ENCODE results near the gene SMC1B.
"Not testable (repeated sequence)": the region's sequence is repeated elsewhere in the genome, so short reads cannot be mapped to it uniquely, and the experiment has no call there.

SMC1B gene

GRCh38 chr22:45344334-45344733 lies 69.1 kb downstream of the SMC1B start:
- DNase-seq: no peak

DNA sequence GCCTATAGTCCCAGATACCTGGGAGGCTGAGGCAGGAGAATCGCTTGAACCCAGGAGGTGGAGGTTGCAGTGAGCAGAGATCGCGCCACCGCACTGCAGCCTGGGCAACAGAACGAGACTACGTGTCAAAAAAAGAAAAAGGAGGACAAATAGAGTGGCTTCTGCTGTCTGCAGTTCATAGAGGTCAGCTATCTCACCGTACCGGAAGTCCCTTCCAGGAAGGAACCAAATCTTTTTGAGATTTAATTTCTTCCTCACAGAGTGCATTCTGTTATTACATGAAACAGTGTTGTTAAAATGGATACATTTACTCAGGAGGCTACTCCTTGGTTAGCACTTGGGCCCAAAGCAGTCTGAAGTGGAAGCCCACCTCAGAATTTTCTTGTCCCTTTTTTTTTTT lies 70.3 kb downstream of the SMC1B start:
- DNase-seq: no peak

DNA sequence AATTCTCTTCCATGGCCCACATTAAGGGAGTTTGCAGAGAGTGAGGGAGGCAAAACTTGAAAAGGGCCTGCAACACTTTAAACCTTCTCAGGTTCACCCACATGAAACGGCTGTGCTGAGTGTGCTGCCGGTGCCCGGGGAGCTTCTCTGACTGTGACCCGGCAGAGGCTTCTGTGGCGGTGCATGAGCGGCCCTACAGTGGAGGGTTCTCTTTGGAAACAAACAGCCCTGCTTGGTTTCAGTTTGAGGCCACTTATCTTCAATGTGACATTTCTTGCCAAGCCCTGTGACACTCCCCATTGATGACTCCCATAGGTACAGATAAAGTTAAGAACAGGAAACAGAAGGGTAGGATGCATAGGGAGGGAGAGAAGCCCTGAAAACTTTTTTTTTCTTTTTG lies 71.9 kb downstream of the SMC1B start:
- no peak for DNase-seq

DNA sequence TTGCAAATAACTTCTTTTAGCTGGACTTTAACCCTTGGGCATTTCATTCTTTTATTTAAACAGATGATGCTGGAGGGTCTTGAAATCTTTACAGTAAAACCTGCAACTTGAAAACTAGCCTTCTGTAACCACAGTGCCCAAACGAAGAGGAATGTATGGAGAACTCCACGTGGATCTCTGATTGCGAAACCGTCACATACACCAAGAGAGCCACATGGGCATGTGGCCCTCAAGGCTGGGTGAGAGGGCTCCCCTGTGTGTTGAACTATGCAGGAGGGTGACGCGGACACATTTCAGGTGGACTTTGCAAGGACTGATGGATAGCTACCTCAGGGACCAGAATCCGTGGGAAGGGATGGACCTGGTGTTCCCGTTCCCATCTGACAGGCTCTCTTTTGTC lies 73.1 kb downstream of the SMC1B start:
- DNase-seq: no peak

DNA sequence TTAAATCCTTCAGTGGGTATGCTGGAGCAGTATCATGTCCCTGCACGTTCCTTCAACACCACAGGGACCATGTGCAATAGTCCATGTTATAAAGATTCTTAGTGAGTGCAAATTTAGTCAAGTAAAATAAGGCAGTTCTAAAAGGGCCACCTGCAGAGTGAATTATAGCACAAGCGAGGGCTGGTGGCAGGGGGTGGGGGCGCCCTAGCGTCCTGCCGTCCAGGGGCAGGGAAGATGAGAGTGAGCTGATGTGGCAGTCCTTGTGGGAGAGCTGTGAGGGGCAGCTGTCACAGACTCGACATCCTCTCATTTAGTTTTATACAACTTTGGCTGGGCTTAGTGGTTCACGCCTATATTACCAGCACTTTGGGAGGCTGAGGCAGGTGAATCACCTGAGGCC lies 74.6 kb downstream of the SMC1B start:
- no peak for DNase-seq

DNA sequence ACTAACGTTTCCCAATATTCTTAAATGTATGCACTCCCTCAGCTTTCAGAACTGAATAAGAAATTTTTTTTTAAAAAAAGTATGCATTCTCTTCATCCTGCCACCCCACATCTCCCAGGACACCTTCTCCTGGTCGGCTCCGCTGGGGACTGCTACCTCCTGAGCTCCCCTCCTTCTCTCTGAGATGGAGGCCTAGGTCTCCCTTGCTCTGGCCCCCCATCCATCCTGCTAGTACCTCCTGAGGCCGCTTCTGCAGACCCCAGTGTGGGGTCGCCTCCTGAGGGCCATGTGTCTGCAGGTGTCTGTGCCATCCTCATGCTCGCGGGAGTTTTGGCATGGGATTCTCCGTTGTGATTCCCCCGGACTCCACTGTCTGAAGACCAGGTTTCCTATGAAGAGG lies 75.9 kb downstream of the SMC1B start:
- no peak for DNase-seq

DNA sequence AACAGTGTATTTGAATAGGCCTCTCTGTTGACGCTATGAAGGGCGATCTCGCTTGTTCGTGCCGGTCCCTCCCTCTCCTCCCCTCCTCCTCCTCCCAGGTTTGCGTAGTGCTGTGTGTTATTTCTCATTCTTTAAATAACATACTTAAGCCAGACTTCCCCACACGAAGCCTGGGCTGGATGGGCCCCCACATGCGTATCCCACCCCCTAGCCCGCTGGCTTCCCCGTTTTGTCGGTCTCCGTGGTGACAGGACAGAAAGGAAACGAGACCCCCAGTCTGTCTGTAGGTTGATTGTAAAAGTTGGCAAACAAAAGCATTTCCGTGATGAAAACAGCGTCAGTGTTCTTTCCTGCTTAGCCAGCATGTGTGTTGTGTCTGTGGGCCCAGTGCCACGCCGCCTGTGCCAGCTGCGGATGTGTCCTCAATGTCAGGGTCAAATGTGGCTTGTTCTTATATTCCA lies 76.4 kb downstream of the SMC1B start:
- DNase-seq: no peak

DNA sequence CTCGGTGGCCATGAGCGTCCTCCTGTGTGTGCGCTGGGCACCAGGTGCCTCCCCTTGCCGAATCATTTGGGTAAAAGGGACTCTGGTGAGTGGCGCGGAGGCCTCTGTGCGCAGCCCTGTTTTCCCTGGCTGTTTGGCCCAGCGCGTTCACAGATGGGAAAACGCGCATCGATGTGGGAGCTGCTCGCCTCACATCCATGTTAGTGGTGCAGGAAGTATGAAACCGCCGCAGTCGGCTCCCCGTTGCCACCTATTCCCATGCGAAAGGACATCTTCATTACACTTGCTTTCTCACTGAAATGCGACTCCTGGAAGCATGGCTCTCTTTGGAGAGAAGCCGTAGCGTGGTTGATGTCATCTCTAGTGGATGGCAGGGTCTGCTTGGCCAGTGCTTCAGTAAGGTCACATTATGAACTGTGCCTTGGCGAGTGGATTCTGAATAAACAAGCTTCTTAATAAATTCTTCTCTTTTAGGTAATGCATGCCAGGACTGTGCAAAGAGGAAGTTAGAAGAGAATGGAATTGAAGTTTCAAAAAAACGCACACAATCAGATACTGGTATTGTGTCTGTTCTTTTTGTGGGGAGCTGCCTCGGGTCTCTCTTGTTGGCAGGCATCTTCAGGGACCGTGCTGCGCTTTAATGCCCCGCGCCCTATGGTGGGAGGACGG lies 77.4 kb downstream of the SMC1B start:
- DNase-seq: no peak

DNA sequence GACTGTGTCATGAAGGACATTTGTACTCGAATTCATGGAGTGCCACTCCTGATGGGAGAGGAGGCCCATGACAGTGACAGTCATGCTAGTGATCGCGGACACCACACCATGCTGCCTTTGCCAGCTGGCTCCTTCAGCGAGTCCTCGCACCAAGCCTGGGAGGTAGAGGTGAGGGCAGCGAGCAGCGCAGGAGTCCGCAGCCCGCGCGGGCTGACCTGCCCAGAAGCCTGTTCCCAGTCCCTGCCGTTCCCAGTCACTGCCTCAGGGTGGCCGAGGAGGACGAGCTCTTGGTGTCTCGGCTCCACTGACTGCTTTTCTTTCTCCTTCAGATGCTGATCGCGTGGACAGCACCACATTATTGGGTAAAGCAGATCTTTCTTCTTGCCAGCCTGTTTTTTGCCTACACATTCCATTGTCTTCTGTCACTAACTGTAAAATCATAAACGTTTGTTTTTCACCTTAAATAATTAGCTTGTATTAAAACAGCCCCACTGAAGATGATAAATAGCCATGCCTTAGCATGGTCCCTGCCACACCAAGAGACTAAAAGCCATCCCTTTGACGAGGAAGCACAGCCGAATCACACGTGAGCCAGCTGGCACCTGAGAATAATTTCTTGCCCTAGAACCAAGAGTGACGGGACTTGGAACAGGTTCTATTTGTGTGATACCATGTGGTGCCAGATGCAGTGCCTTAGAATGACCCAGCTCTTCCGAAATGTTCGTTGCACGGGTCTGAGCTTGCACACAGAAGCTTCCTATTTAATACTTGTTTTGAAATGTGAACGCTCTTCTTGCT lies 78.2 kb downstream of the SMC1B start:
- DNase-seq: no peak

- no peak for DNase-seq
Measured at GRCh38 chr22:45334528-45334927, 78.9 kb downstream of the SMC1B start.

GRCh38 chr22:45334068-45334467 lies 79.3 kb downstream of the SMC1B start:
- no peak for DNase-seq

GRCh38 chr22:45332001-45332400 lies 81.4 kb downstream of the SMC1B start:
- DNase-seq: no peak

GRCh38 chr22:45331486-45331885 lies 81.9 kb downstream of the SMC1B start:
- DNase-seq: no peak

GRCh38 chr22:45330548-45330947 lies 82.9 kb downstream of the SMC1B start:
- DNase-seq: no peak

- no peak for DNase-seq
Measured at GRCh38 chr22:45329530-45329936, 83.9 kb downstream of the SMC1B start.

- DNase-seq: no peak
Measured at GRCh38 chr22:45328822-45329529, 84.4 kb downstream of the SMC1B start.

DNA sequence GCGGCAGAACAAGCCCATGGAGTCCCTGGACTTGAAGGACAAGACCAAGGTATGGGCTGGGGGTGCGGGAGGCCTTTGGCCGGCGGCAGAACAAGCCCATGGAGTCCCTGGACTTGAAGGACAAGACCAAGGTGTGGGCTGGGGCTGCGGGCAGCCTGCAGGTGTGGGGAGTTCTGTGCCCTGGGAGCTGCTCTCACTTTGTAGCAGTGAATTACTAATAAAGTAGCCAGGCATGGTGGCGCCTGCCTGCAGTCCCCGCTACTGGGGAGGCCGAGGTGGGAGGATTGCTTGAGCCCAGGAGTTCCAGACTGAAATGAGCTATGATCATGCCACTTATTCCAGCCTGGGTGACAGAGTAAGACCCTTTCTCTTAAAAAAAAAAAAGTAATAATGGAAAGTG lies 85.1 kb downstream of the SMC1B start:
- DNase-seq: not testable (repeated sequence)

DNA sequence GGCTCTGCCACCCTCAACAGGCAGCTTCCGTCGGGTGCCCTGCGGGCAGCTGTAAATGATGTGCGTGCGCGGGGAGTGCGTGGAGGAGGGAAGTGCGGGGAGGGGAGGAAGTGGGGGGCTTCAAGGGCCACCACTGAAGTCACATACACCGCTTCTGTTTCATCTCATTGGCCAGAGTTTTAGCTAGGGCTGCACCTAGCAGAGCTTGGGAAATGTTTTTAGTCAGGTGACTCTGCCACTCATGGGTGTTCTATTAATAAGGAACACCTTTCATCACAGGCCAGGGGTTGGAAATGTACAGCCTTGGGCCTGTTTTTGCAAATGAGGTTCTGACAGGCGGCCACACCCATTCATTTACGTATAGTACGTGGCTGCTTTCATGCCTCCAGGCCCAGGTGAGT lies 89.1 kb downstream of the SMC1B start:
- DNase-seq: no peak

DNA sequence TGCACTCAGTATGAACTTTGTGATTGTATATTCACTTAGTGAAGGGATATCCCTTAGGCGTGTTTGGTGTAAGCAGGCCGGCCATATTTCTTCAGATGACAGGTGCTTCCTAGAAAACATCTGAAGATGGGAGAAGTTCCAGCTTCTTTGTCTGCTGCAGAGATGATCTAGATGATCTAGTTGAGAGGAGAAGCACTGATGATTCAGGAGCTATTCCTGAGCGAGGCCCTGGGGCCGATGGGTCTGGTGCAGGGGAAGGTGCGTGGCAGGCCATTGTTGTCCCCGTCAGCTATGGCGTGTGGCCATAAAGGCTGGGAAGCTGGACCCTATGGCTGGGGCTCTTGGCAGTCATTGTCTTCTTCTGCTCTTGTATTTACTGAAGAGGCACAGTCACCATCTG lies 89.7 kb downstream of the SMC1B start:
- DNase-seq: no peak

- no peak for DNase-seq
Measured at GRCh38 chr22:45322873-45323525, 90.4 kb downstream of the SMC1B start.

DNA sequence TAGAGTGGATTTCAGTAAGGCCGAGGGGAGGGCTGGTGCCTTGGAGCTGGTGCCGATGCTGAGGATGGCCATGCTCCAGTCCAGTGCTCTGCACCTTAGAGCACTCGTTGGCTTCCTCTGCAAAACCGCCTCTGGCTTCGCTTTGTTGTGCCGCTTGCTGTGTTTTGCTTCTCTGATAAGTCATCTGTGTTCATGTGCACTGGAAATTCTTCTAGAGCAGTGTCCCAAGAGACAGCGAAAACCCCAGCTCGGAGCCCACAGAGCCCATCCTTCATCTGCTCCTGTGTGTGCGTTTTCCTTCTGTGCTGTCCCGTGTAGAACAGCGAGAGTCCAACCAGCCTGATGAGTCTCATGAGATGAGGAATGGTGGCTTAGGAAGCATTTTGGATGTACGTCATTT lies 91.6 kb downstream of the SMC1B start:
- no peak for DNase-seq

DNA sequence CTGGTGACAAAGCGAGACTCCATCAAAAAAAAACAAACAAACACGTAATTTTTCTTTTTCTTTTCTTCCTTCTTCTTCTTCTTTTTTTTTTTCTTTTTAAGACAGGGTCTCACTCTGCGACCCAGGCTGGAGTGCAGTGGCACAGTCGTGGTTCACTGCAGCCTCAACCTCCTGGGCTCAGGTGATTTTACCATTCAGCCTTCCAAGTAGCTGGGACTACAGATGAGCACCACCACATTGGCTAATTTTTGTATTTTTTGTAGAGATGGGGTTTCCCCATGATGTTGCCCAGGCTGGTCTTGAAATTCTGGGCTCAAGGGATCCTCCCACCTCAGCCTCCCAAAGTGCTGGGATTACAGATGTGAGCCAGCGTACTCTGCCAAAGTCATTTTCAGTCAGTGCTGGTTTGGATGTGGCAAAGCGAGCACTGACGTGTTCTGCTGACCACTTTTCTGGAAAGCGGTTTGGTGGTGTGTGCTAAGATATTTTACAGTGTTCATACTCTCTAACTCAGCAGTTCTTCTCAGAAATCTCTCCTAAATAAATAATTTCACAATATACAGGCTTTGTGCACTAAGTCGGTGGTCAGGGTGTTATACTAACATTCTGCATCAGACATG lies 92.9 kb downstream of the SMC1B start:
- DNase-seq: no peak

DNA sequence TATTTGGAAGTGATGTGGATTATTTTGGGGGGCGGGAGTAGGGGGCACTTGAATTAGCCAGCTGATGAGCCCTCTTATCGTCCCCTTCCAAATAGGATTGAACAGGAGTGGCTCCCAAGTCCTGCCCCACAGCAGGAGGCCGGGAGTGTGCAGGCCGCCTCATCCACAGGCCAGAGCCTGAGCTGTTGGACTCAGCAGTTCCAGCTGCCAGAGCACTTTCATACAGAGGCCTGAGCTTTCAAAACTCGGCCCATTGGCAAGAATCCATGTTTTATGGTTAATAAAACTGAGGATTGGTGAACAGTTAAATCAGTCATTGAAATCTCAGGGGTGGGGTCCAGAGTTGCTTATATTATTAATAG lies 94.1 kb downstream of the SMC1B start:
- no peak for DNase-seq

All from GDM1 (cell line).